A549 treated with ZK216348 at 1 μM for 4 hours (cell line): ENCODE measurements around the gene ZNF343. TPM values are rescaled to one million over a fixed set of nuclear protein-coding genes. Genes with fewer than 3 reads are reported as not detected.

Experiments
- total RNA-seq: library from RNA; stranded (reverse); fragments of 200-300 nt; extraction: Qiagen RNA extraction; gene quantifications from 5 replicates; pipeline ENCODE4 v1.2.3, GENCODE V29; 2022; ENCODE audit warnings: low read depth

ZNF343 gene
- total RNA-seq = 11.6 to 15.1 TPM (median 13.3 TPM) in 5 replicates

GRCh38 chr20:2508631-2509467 lies at the start of gene ZNF343:
Gene ZNF343 (minus strand): TSS chr20:2508915. CDS start chr20:2493895, 15,020 bp downstream.

GRCh38 chr20:2536560-2536986 lies 27.9 kb upstream of the ZNF343 start, which contains the start of gene TMC2:
Gene TMC2 (plus strand): TSS chr20:2536573. CDS start chr20:2536622, 49 bp downstream.

GRCh38 chr20:2470423-2471193 lies 38.1 kb downstream of the ZNF343 start, which contains the start of gene SNRPB:
Gene SNRPB (minus strand): TSS chr20:2470789. CDS start chr20:2470690, 99 bp downstream.

Other genes starting within 250 kb of the ZNF343 start
- 0.07 to 0.22 TPM (median 0.08 TPM) in 3 of 5 replicates, not detected in the others for gene TGM3, start 212.9 kb downstream of the ZNF343 start, total RNA-seq
- gene TGM6, start 128.0 kb downstream of the ZNF343 start, total RNA-seq = not detected in 5 replicates
- 746 to 1,050 TPM (median 924 TPM) in 5 replicates for gene SNRPB, start 38.1 kb downstream of the ZNF343 start, total RNA-seq
- not detected in 5 replicates for gene TMC2, start 27.7 kb upstream of the ZNF343 start, total RNA-seq
- gene NOP56, start 143.7 kb upstream of the ZNF343 start, total RNA-seq = 582 to 773 TPM (median 606 TPM) in 5 replicates
- 117 to 140 TPM (median 136 TPM) in 5 replicates for gene IDH3B, start 155.3 kb upstream of the ZNF343 start, total RNA-seq
- gene EBF4, start 183.9 kb upstream of the ZNF343 start, total RNA-seq = 2.3 to 2.7 TPM (median 2.4 TPM) in 5 replicates